Choroid plexus epithelial cell (primary cell): Measurements from ENCODE around the gene DYRK1A.

Experiments
- DNase-seq: peaks from one replicate; pipeline ENCODE4 v3.0.0-alpha.2; 2010; ENCODE audit warnings: low read depth
- H3K4me3 ChIP-seq: 2 replicates; pipeline ENCODE4 v1.5.1; 2011; ENCODE audit warnings: low read depth, mild to moderate bottlenecking, control low read depth, low read length, moderate library complexity
- TF ChIP-seq, protein P1 (sequence below): conservative IDR thresholded peaks from 2 replicates; pipeline ENCODE4 v1.5.1; 2011; ENCODE audit warnings: low read depth, mild to moderate bottlenecking, control low read depth, inconsistent platforms, low read length, moderate library complexity

Gene DYRK1A

DNA sequence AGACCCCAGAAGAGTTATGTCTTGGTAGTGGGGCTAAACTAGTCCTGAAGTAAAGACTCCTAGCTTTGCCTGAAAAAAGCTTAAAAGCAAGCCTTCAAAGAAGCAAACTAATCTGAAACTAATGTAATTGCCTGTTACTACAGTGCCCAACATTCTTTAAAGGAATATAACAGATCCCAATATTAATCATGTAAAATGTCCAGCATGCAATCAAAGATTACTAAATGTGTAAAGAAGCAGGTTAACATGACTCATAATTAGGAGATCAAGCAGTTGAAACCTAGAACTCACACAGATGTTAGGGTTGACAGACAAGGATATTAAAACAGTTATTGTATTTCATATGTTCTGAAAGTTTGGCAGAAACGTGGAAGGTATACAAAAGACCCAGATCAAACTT, 17.8 kb downstream of the DYRK1A start:
- DNase-seq: no peak
- TF ChIP-seq, protein P1, sequence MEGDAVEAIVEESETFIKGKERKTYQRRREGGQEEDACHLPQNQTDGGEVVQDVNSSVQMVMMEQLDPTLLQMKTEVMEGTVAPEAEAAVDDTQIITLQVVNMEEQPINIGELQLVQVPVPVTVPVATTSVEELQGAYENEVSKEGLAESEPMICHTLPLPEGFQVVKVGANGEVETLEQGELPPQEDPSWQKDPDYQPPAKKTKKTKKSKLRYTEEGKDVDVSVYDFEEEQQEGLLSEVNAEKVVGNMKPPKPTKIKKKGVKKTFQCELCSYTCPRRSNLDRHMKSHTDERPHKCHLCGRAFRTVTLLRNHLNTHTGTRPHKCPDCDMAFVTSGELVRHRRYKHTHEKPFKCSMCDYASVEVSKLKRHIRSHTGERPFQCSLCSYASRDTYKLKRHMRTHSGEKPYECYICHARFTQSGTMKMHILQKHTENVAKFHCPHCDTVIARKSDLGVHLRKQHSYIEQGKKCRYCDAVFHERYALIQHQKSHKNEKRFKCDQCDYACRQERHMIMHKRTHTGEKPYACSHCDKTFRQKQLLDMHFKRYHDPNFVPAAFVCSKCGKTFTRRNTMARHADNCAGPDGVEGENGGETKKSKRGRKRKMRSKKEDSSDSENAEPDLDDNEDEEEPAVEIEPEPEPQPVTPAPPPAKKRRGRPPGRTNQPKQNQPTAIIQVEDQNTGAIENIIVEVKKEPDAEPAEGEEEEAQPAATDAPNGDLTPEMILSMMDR: no peak
- H3K4me3 ChIP-seq: no peak overlapping the region

DNA sequence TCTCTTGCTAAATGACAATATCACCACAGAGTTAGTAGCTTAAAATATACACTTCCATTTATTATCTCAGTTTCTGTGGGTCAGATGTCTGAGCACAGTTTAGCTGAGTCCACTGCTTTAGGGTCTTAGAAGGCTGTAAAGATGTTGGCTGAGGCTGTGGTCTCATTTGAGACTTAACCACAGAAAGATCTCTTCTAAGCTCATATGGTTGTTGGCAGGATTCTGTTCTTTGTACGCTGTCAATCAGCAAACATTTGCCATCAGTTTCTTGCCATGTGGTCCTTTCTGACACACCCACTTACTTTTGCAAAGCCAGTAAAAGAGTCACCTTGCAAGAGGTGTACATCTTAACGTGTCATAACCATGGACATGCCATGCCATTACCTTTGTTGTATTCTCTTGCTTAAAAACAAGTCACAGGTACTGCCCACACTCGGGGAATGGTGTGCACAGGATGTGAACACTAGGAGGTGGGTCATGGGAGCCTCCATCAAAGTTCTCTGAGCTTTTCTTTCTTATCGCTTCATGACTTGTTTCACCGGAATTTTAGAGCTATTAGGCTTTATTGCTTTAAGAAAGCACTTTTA, 18.7 kb downstream of the DYRK1A start:
- H3K4me3 ChIP-seq: no peak overlapping the region
- DNase-seq: no peak
- TF ChIP-seq, protein P1: no peak

DNA sequence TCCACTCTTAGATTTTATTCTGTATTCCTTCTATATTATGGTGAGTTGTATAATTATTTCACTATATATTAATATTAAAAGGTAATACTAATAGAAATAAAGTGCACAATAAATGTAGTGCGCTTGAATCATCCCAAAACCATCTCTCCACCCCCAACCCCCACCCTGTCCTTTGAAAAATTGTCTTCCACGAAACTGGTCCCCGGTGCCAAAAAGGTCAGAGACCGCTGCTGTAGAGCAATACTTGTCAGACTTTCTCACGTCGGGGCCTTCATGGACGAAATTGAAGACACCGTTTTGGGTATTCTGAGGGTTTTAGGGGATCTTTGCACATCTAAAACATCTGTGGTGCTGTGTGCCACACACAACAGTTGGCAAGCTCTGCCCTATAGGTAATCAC, 19.6 kb downstream of the DYRK1A start:
- no peak for DNase-seq
- TF ChIP-seq, protein P1: no peak
- H3K4me3 ChIP-seq: no peak overlapping the region

DNA sequence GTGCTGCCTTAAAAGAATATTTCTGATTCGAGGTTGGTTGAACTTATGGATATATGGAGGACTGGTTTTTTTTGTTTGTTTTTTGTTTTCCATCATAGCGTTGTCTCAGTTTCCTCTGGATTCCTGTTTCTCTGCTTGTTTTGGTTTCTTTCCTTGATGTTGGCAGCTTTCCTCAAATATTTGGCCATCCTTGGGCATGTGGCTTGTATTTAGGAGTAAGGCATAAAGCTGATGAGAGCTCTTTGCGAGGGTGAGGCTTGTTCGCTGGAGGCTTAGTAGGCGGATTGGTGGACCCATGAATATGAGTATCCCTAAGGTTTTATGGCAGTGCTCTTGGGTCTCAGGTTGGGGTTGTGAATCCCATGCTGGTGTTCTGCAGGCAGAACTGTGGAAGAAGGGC, 22.9 kb downstream of the DYRK1A start:
- DNase-seq: no peak
- TF ChIP-seq, protein P1: no peak
- no peak overlapping the region for H3K4me3 ChIP-seq

DNA sequence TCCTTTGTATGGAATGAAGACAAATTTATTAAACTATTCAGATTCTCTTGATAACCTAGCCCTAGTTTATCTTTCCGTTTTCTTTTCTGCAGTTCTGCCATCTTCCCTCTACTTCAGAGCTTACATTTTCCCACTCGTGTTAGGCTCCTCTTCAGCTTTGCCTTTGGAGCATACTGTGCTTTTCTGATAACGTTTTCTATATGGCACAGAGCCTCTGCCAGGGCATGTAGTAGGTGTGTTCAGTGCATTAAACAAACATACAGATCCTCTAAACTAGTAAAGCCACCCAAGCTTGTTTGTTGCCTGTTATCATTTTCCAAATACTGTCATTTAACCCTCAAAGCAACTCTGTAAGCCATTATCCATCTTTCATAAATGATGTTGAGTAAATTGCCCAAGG, 25.1 kb downstream of the DYRK1A start:
- no peak overlapping the region for H3K4me3 ChIP-seq
- no peak for DNase-seq
- TF ChIP-seq, protein P1: no peak

DNA sequence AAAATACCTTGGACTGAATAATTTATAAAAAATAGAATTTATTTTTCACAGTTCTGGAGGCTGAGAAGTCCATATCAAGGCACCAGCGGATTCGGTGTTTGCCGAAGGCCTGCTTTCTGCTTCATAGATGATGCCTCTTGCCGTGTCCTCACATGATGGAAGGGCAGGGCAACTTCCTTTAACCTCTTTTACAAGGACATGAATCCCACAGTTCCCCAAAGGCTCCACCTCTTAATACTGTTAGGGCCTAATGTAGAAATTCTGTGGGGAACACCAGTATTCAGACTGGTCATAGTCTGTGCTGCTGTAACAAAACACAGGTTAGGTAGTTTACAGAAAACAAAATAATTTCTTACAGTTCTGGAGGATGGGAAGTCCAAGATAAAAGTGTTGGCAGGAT, 25.9 kb downstream of the DYRK1A start:
- no peak for DNase-seq
- TF ChIP-seq, protein P1: no peak
- H3K4me3 ChIP-seq: no peak overlapping the region

DNA sequence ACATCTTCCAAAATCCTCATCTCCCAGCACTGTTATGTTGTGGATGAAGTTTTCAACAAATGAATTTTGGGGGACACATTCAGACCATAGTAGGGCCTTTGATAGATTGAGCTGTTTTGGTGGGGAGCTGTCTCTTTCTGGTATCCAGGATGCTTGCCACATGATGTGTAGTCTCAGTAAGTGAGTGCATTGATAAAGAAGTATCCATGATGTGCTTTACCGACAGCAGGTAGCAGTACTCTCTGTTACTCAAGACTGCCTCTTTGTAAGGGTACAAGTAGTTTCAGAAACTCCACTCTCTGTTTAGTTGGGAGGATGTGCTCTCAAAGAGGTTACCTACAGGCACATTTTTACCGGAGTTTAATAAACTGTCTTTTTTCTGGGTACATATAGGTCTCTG, 26.5 kb downstream of the DYRK1A start:
- TF ChIP-seq, protein P1: no peak
- H3K4me3 ChIP-seq: no peak overlapping the region
- no peak for DNase-seq
